Astrocyte of the cerebellum (primary cell): ENCODE results near the gene EMID1.
"Not testable (repeated sequence)": the region's sequence is repeated elsewhere in the genome, so short reads cannot be mapped to it uniquely, and the experiment has no call there.

Source experiments
- DNase-seq: peaks from one replicate; pipeline ENCODE4 v3.0.0-alpha.2; 2011; ENCODE audit warnings: low read depth
- H3K4me3 ChIP-seq: 2 replicates; pipeline ENCODE4 v1.5.1; 2011; ENCODE audit warnings: mild to moderate bottlenecking, low read depth, low read length, moderate library complexity
- in situ Hi-C: cut with HindIII; loops from 2 replicates; pipeline ENCODE4 v1.10.0; 2017; ENCODE audit warnings: low sequenced_read_pairs
- TF ChIP-seq, protein P1 (sequence below): IDR thresholded peaks from 2 replicates; pipeline ENCODE4 v1.5.1; 2012; ENCODE audit warnings: low read length, low read depth, moderate library complexity, mild to moderate bottlenecking; ENCODE audit errors: missing control alignments

EMID1 gene

DNA sequence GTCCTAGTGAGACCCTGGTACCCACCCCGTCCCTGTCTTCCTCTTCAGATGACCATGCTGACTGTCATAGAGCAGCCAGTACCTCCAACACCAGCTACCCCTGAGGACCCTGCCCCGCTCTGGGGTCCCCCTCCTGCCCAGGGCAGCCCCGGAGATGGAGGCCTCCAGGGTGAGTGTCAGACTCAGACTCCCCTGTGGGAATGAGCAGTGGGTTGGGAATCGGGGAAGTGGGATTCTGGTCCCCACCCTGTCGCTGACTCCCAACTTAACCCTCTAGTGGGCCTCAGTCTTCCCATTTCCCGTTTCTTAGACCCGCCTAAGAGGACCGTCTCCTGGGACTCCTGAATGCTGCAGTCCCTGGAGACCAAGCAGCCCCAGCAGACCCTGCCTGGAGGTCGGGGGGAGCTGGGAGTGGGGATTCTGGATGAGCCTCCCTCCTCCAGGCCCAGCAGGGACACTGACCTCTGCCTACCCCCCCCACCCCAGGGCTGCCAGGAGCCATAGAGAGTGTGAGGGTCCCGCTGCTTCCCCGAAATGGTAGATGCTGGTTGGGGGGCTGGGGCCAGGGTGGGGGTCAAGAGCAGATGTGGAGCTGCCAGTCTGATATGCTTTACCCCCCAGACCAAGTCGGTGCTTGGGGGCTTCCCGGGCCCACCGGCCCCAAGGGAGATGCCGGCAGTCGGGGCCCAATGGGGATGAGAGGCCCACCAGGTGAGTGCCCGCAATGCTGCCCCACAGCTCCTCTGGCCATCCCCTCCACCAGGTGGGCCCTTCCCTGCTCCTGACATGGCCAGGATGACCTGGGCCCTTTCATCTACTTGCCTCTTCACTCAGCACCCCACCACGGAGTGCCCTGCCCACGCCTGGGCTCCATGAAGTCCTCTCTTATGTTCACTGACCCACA, 25.5 kb downstream of the EMID1 start:
- no peak overlapping the region for H3K4me3 ChIP-seq
- in situ Hi-C loops: loop anchor here (5.0 to 25.0 kb wide), 2 partner anchors 89 to 619 kb away; no protein-coding TSS in a partner anchor
- DNase-seq: no peak
- TF ChIP-seq, protein P1, sequence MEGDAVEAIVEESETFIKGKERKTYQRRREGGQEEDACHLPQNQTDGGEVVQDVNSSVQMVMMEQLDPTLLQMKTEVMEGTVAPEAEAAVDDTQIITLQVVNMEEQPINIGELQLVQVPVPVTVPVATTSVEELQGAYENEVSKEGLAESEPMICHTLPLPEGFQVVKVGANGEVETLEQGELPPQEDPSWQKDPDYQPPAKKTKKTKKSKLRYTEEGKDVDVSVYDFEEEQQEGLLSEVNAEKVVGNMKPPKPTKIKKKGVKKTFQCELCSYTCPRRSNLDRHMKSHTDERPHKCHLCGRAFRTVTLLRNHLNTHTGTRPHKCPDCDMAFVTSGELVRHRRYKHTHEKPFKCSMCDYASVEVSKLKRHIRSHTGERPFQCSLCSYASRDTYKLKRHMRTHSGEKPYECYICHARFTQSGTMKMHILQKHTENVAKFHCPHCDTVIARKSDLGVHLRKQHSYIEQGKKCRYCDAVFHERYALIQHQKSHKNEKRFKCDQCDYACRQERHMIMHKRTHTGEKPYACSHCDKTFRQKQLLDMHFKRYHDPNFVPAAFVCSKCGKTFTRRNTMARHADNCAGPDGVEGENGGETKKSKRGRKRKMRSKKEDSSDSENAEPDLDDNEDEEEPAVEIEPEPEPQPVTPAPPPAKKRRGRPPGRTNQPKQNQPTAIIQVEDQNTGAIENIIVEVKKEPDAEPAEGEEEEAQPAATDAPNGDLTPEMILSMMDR: no peak

GRCh38 chr22:29231971-29232959, 26.6 kb downstream of the EMID1 start:
- TF ChIP-seq, protein P1: no peak
- H3K4me3 ChIP-seq: no peak overlapping the region
- no peak for DNase-seq
- in situ Hi-C loops: loop anchor here (5.0 to 25.0 kb wide), 2 partner anchors 90 to 620 kb away; no protein-coding TSS in a partner anchor

DNA sequence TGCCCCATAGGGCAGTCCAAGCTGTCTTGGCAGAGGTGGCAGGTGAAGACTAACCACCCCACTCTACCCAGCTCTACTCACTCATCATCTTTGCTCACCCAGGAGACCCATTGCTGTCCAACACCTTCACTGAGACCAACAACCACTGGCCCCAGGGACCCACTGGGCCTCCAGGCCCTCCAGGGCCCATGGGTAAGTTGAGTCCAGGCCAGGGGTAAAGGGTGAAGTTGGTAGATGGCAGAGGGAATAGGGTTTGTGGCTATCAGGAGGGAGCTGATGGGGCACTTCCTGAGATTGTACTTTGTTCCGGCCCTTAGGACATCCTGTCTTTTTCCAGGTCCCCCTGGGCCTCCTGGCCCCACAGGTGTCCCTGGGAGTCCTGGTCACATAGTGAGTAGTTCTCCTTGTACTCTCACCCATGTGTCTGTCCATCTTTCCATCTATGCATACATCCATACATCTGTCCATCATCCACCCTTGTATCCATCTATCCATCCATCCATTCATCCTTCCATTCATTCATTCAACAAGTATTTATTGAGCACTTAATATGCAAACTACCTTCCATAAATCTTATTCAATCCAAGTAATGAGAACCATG, 27.7 kb downstream of the EMID1 start:
- H3K4me3 ChIP-seq: no peak overlapping the region
- in situ Hi-C loops: loop anchor here (5.0 to 25.0 kb wide), 2 partner anchors 91 to 621 kb away; no protein-coding TSS in a partner anchor
- no peak for DNase-seq
- TF ChIP-seq, protein P1: no peak

GRCh38 chr22:29240481-29240880, 34.8 kb downstream of the EMID1 start:
- not testable (repeated sequence) for H3K4me3 ChIP-seq, DNase-seq
- in situ Hi-C loops: loop anchor here (25.0 kb wide), 1 partner anchor 628 kb away; no protein-coding TSS in a partner anchor

GRCh38 chr22:29243874-29244446, 38.3 kb downstream of the EMID1 start:
- no peak for DNase-seq
- TF ChIP-seq, protein P1: no peak

GRCh38 chr22:29244785-29245625, 39.3 kb downstream of the EMID1 start:
- H3K4me3 ChIP-seq: no peak overlapping the region
- TF ChIP-seq, protein P1: no peak
- in situ Hi-C loops: loop anchor here (25.0 kb wide), 1 partner anchor 633 kb away; no protein-coding TSS in a partner anchor
- no peak for DNase-seq

More at GRCh38 chr22:29243874-29244446, 38.3 kb downstream of the EMID1 start:
- H3K4me3 ChIP-seq: no peak overlapping the region
- in situ Hi-C loops: loop anchor here (25.0 kb wide), 1 partner anchor 632 kb away; no protein-coding TSS in a partner anchor
